ENCODE results near the gene DDX19B. TPM values are rescaled to one million over a fixed set of nuclear protein-coding genes. Genes with fewer than 3 reads are reported as not detected.
"Not testable (repeated sequence)": the region's sequence is repeated elsewhere in the genome, so short reads cannot be mapped to it uniquely, and the experiment has no call there.

Gene DDX19B
- polyA plus RNA-seq, 3 donors = 29.2 to 33.0 (median 31.9) TPM

DNA sequence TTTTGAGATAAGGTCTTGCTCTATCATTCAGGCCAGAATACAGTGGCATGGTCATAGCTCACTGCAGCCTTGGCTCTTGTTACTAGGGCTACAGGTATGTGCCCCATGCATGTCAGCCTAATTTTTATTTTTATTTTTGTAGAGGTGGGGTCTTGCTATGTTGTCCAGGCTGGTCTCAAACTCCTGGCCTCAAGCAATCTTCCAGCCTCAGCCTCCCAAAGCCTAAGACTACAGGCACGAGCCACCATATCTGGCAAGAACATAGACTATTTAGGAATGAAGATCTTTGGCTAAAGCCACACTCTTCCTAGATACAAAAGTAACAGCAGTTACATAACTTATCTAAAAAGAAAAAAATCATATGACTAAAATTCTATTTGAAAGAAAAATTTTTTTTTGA lies 32.1 kb downstream of the DDX19B start:
- no CpG with 5 or more reads among the region's 1 CpG for WGBS (ENCODE audit: insufficient coverage)
- H4K20me1 ChIP-seq (ENCODE audit: insufficient read depth, low read length) = no peaks in the 10 kb centered on the region
- no peak for DNase-seq
- no peaks in the 10 kb centered on the region for H3K4me1 Mint-ChIP-seq
- H3K36me3 Mint-ChIP-seq = peaks cover 47 to 87% of the 10 kb centered on the region in 2 donors
- H3K4me2 ChIP-seq (replicated peaks; ENCODE audit: extremely low read depth, low read length, poor library complexity, severe bottlenecking) = no peak overlapping the region
- peaks cover 0 to 2% (median 0%) of the 10 kb centered on the region in 3 donors for H3K27me3 Mint-ChIP-seq (ENCODE audit: low read depth in 3 of 3)
- H3K9me3 Mint-ChIP-seq = no peaks in the 10 kb centered on the region
- H3K27me3 ChIP-seq (ENCODE audit: control insufficient read depth in 2 of 2, insufficient read depth in 2 of 2, low read length in 2 of 2) = no peaks in the 10 kb centered on the region
- no peak overlapping the region for H3K27ac Mint-ChIP-seq
- no peak overlapping the region for H3K27ac ChIP-seq (ENCODE audit: low read depth in 1 of 2, low read length in 2 of 2)
- intact Hi-C loops (cut with micrococcal nuclease) = no loop called here
- no peak overlapping the region for H3K4me3 Mint-ChIP-seq
- H3K79me2 ChIP-seq (ENCODE audit: insufficient read depth, low read length) = no peaks in the 10 kb centered on the region
- H3K36me3 ChIP-seq (replicated peaks in 1 of 2; ENCODE audit: control insufficient read depth in 1 of 2, insufficient read depth in 2 of 2, low read length in 2 of 2) = peaks cover 67 to 89% of the 10 kb centered on the region in 2 donors
- H3K9me3 ChIP-seq (replicated peaks in 1 of 2; ENCODE audit: control insufficient read depth in 1 of 2, insufficient read depth in 1 of 2, low read length in 2 of 2) = no peaks in the 10 kb centered on the region
- no peaks in the 10 kb centered on the region for H3K4me1 ChIP-seq (ENCODE audit: control insufficient read depth in 1 of 2, insufficient read depth in 2 of 2, low read length in 2 of 2)
- no peak overlapping the region for H3K9ac ChIP-seq (ENCODE audit: insufficient read depth, low read length, poor library complexity, severe bottlenecking)
- TF ChIP-seq, protein P1, sequence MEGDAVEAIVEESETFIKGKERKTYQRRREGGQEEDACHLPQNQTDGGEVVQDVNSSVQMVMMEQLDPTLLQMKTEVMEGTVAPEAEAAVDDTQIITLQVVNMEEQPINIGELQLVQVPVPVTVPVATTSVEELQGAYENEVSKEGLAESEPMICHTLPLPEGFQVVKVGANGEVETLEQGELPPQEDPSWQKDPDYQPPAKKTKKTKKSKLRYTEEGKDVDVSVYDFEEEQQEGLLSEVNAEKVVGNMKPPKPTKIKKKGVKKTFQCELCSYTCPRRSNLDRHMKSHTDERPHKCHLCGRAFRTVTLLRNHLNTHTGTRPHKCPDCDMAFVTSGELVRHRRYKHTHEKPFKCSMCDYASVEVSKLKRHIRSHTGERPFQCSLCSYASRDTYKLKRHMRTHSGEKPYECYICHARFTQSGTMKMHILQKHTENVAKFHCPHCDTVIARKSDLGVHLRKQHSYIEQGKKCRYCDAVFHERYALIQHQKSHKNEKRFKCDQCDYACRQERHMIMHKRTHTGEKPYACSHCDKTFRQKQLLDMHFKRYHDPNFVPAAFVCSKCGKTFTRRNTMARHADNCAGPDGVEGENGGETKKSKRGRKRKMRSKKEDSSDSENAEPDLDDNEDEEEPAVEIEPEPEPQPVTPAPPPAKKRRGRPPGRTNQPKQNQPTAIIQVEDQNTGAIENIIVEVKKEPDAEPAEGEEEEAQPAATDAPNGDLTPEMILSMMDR (IDR thresholded peaks at IDR 0.05) = no peak
- no peak overlapping the region for H3K4me3 ChIP-seq (replicated peaks in 1 of 3; ENCODE audit: low read depth in 2 of 3, low read length in 3 of 3)
- H2AFZ ChIP-seq (ENCODE audit: insufficient read depth, low read depth, low read length, poor library complexity, severe bottlenecking) = no peak overlapping the region

DNA sequence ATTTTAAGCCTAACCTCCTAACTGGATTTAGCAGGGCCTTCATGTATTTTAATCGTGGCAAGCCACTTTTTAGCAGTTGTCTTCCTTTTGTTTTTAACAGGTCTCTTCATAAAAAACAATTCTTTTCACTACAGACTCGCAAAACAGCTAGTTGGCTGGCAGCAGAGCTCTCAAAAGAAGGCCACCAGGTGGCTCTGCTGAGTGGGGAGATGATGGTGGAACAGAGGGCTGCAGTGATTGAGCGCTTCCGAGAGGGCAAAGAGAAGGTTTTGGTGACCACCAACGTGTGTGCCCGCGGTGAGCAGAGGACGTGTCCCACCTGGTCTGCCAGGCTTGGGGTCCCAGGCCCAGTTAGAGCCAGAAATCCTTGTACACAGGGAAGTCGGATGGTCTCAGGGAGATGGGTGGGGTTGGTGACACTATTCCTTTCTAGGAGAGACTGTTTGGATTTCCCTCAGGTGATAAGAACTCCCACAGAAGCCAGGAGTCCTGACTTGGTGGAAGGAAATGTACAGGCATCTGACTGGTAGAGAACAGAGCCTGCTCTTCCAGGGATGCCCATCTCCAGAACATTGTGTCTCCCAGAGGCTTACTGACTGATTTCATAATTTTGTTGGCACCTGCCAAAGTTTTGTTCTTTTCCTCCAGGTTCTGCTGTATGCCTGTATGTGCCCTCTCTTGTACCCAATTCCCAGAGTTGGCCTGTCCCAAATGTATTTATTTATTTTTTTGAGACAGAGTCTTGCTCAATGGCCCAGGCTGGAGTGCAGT lies 32.8 kb downstream of the DDX19B start:
- H3K27me3 ChIP-seq (ENCODE audit: control insufficient read depth in 2 of 2, insufficient read depth in 2 of 2, low read length in 2 of 2) = no peaks in the 10 kb centered on the region
- no peaks in the 10 kb centered on the region for H4K20me1 ChIP-seq (ENCODE audit: insufficient read depth, low read length)
- TF ChIP-seq, protein P1 (IDR thresholded peaks at IDR 0.05) = peak; percentile 28
- H3K9me3 Mint-ChIP-seq = no peaks in the 10 kb centered on the region
- DNase-seq = no peak
- peaks cover 46 to 87% of the 10 kb centered on the region in 2 donors for H3K36me3 Mint-ChIP-seq
- no peaks in the 10 kb centered on the region for H3K4me1 ChIP-seq (ENCODE audit: control insufficient read depth in 1 of 2, insufficient read depth in 2 of 2, low read length in 2 of 2)
- intact Hi-C loops (cut with micrococcal nuclease) = no loop called here
- H3K79me2 ChIP-seq (ENCODE audit: insufficient read depth, low read length) = no peaks in the 10 kb centered on the region
- peak overlapping the region in 2 of 7 donors; percentile 8 to 62 for H3K27ac Mint-ChIP-seq
- no peak overlapping the region for H2AFZ ChIP-seq (ENCODE audit: insufficient read depth, low read depth, low read length, poor library complexity, severe bottlenecking)
- H3K4me3 ChIP-seq (replicated peaks in 1 of 3; ENCODE audit: low read depth in 2 of 3, low read length in 3 of 3) = no peak overlapping the region
- H3K4me3 Mint-ChIP-seq = no peak overlapping the region
- no peaks in the 10 kb centered on the region for H3K9me3 ChIP-seq (replicated peaks in 1 of 2; ENCODE audit: control insufficient read depth in 1 of 2, insufficient read depth in 1 of 2, low read length in 2 of 2)
- no peak overlapping the region for H3K27ac ChIP-seq (ENCODE audit: low read depth in 1 of 2, low read length in 2 of 2)
- 77% methylated on average over 3 of the region's 9 CpGs for WGBS (ENCODE audit: insufficient coverage)
- no peak overlapping the region for H3K4me2 ChIP-seq (replicated peaks; ENCODE audit: extremely low read depth, low read length, poor library complexity, severe bottlenecking)
- H3K36me3 ChIP-seq (replicated peaks in 1 of 2; ENCODE audit: control insufficient read depth in 1 of 2, insufficient read depth in 2 of 2, low read length in 2 of 2) = peaks cover 66 to 91% of the 10 kb centered on the region in 2 donors
- H3K4me1 Mint-ChIP-seq = no peaks in the 10 kb centered on the region
- H3K27me3 Mint-ChIP-seq (ENCODE audit: low read depth in 3 of 3) = peaks cover 0 to 2% (median 0%) of the 10 kb centered on the region in 3 donors
- no peak overlapping the region for H3K9ac ChIP-seq (ENCODE audit: insufficient read depth, low read length, poor library complexity, severe bottlenecking)

DNA sequence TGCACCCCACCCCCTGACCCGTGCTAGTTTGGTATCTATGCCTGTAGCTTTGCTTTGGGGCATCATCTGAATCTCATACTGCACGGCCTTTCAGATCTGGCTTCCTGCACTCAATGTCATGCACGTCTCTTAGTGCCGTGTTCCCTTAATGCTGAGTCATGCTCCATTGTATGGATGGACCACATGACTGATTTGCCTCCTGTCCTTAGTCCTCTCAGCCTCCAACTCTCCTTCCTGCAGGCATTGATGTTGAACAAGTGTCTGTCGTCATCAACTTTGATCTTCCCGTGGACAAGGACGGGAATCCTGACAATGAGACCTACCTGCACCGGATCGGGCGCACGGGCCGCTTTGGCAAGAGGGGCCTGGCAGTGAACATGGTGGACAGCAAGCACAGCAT lies 33.7 kb downstream of the DDX19B start:
- peaks cover 46 to 78% of the 10 kb centered on the region in 2 donors for H3K36me3 Mint-ChIP-seq
- DNase-seq; H3K4me3 ChIP-seq (replicated peaks in 1 of 3; ENCODE audit: low read depth in 2 of 3, low read length in 3 of 3); H3K4me2 ChIP-seq (replicated peaks; ENCODE audit: extremely low read depth, low read length, poor library complexity, severe bottlenecking); H3K79me2 ChIP-seq (ENCODE audit: insufficient read depth, low read length); H3K4me1 ChIP-seq (ENCODE audit: control insufficient read depth in 1 of 2, insufficient read depth in 2 of 2, low read length in 2 of 2); H2AFZ ChIP-seq (ENCODE audit: insufficient read depth, low read depth, low read length, poor library complexity, severe bottlenecking); H3K27me3 Mint-ChIP-seq (ENCODE audit: low read depth in 3 of 3); H3K27me3 ChIP-seq (ENCODE audit: control insufficient read depth in 2 of 2, insufficient read depth in 2 of 2, low read length in 2 of 2); H4K20me1 ChIP-seq (ENCODE audit: insufficient read depth, low read length); intact Hi-C loops (cut with micrococcal nuclease); H3K27ac Mint-ChIP-seq; H3K9me3 Mint-ChIP-seq; H3K27ac ChIP-seq (ENCODE audit: low read depth in 1 of 2, low read length in 2 of 2); H3K9ac ChIP-seq (ENCODE audit: insufficient read depth, low read length, poor library complexity, severe bottlenecking); H3K4me1 Mint-ChIP-seq; H3K4me3 Mint-ChIP-seq; H3K9me3 ChIP-seq (replicated peaks in 1 of 2; ENCODE audit: control insufficient read depth in 1 of 2, insufficient read depth in 1 of 2, low read length in 2 of 2): not testable (repeated sequence)
- 33% methylated on average over 3 of the region's 12 CpGs for WGBS (ENCODE audit: insufficient coverage)
- peaks cover 60 to 82% of the 10 kb centered on the region in 2 donors for H3K36me3 ChIP-seq (replicated peaks in 1 of 2; ENCODE audit: control insufficient read depth in 1 of 2, insufficient read depth in 2 of 2, low read length in 2 of 2)
